ENCODE results near the gene KIF2C. TPM values are rescaled to one million over a fixed set of nuclear protein-coding genes. Genes with fewer than 3 reads are reported as not detected.

KIF2C gene
- total RNA-seq, 2 donors from 2014 or later, result 42.0 to 72.7 TPM

DNA sequence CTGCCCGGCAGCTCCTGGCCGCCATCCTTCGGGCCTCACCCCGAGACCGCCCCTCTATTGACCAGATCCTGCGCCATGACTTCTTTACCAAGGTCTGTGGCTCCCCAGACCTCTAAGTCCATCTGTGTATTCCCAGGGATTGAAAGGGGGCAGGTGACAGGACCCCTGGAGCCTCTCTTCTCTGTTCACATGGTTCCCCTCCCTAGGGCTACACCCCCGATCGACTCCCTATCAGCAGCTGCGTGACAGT, 63.4 kb downstream of the KIF2C start:
- H3K27me3 ChIP-seq (ENCODE audit: control insufficient read depth, insufficient read depth, low read length, poor library complexity, severe bottlenecking), result no peaks in the 10 kb centered on the region
- WGBS, 2 experiments (ENCODE audit: insufficient coverage in 1 of 2, insufficient read length in 1 of 2), result 93 to 98% methylated on average over 6 to 9 of the region's 9 CpGs
- H3K27ac ChIP-seq (ENCODE audit: low read depth, low read length), result peak overlapping the region; percentile 85
- no peak for DNase-seq
- peaks cover 19% of the 10 kb centered on the region for H3K4me1 ChIP-seq (ENCODE audit: control insufficient read depth, insufficient read depth, low read length)
- Mint-ChIP-seq H3K27ac (peak overlapping the region; percentile 1), H3K36me3 (ENCODE audit: low read depth) (peaks cover 9% of the 10 kb centered on the region), H3K9me3 (no peaks in the 10 kb centered on the region), H3K4me3 (no peak overlapping the region), H3K27me3 (ENCODE audit: insufficient read depth) (peaks cover 2% of the 10 kb centered on the region), H3K4me1 (peaks cover 33% of the 10 kb centered on the region)
- H3K4me3 ChIP-seq (ENCODE audit: low read length), result no peak overlapping the region
- no peaks in the 10 kb centered on the region for H3K9me3 ChIP-seq (ENCODE audit: control insufficient read depth, low read length)
- no peak overlapping the region for H3K9ac ChIP-seq (ENCODE audit: extremely low read depth, low read length, poor library complexity, severe bottlenecking)
- TF ChIP-seq, protein P1, sequence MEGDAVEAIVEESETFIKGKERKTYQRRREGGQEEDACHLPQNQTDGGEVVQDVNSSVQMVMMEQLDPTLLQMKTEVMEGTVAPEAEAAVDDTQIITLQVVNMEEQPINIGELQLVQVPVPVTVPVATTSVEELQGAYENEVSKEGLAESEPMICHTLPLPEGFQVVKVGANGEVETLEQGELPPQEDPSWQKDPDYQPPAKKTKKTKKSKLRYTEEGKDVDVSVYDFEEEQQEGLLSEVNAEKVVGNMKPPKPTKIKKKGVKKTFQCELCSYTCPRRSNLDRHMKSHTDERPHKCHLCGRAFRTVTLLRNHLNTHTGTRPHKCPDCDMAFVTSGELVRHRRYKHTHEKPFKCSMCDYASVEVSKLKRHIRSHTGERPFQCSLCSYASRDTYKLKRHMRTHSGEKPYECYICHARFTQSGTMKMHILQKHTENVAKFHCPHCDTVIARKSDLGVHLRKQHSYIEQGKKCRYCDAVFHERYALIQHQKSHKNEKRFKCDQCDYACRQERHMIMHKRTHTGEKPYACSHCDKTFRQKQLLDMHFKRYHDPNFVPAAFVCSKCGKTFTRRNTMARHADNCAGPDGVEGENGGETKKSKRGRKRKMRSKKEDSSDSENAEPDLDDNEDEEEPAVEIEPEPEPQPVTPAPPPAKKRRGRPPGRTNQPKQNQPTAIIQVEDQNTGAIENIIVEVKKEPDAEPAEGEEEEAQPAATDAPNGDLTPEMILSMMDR (conservative IDR thresholded peaks at IDR 0.05), result no peak
- H3K36me3 ChIP-seq (ENCODE audit: control insufficient read depth, insufficient read depth, low read length), result peaks cover 27% of the 10 kb centered on the region

DNA sequence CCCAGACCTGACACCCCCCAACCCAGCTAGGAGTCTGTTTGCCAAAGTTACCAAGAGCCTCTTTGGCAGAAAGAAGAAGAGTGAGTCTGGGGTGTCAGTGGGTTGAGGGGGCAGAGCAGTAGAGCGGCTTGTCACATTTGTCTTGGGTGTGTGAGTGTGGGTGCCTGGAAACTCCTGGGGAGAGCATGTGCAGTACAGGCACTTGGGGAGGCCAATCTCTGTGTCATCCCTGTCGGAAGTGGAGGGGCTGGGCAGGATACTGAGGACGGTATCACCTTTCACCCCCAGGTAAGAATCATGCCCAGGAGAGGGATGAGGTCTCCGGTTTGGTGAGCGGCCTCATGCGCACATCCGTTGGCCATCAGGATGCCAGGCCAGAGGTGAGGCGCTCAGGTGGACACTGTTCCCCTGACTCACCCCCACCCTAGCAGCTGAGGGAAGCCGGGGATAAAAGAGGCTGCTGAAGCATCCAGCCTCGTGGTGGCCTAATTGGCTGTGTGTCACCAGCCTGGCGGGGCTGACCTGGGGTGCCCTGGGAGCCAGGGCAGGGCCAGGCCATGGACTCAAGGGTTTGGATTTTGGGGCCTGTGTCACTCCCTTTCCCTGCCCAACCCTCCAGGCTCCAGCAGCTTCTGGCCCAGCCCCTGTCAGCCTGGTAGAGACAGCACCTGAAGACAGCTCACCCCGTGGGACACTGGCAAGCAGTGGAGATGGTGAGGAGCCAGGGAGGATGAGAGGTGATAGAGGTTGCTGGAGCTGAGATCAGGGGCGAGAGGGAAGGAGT, 63.9 kb downstream of the KIF2C start:
- H3K27me3 Mint-ChIP-seq (ENCODE audit: insufficient read depth), result peaks cover 2% of the 10 kb centered on the region
- H3K36me3 Mint-ChIP-seq (ENCODE audit: low read depth), result peaks cover 9% of the 10 kb centered on the region
- H3K36me3 ChIP-seq (ENCODE audit: control insufficient read depth, insufficient read depth, low read length), result peaks cover 27% of the 10 kb centered on the region
- peaks cover 24% of the 10 kb centered on the region for H3K4me1 ChIP-seq (ENCODE audit: control insufficient read depth, insufficient read depth, low read length)
- peaks cover 34% of the 10 kb centered on the region for H3K4me1 Mint-ChIP-seq
- no peaks in the 10 kb centered on the region for H3K9me3 Mint-ChIP-seq
- peak overlapping the region; percentile 1 for H3K27ac Mint-ChIP-seq
- no peak overlapping the region for H3K9ac ChIP-seq (ENCODE audit: extremely low read depth, low read length, poor library complexity, severe bottlenecking)
- no peak overlapping the region for H3K4me3 Mint-ChIP-seq
- peak; percentile 39 for DNase-seq
- WGBS, 2 experiments (ENCODE audit: insufficient coverage in 1 of 2, insufficient read length in 1 of 2), result 94 to 95% methylated on average over 6 to 13 of the region's 13 CpGs
- H3K27ac ChIP-seq (ENCODE audit: low read depth, low read length), result no peak overlapping the region
- no peaks in the 10 kb centered on the region for H3K27me3 ChIP-seq (ENCODE audit: control insufficient read depth, insufficient read depth, low read length, poor library complexity, severe bottlenecking)
- no peak overlapping the region for H3K4me3 ChIP-seq (ENCODE audit: low read length)
- no peaks in the 10 kb centered on the region for H3K9me3 ChIP-seq (ENCODE audit: control insufficient read depth, low read length)
- TF ChIP-seq, protein P1 (conservative IDR thresholded peaks at IDR 0.05), result no peak

DNA sequence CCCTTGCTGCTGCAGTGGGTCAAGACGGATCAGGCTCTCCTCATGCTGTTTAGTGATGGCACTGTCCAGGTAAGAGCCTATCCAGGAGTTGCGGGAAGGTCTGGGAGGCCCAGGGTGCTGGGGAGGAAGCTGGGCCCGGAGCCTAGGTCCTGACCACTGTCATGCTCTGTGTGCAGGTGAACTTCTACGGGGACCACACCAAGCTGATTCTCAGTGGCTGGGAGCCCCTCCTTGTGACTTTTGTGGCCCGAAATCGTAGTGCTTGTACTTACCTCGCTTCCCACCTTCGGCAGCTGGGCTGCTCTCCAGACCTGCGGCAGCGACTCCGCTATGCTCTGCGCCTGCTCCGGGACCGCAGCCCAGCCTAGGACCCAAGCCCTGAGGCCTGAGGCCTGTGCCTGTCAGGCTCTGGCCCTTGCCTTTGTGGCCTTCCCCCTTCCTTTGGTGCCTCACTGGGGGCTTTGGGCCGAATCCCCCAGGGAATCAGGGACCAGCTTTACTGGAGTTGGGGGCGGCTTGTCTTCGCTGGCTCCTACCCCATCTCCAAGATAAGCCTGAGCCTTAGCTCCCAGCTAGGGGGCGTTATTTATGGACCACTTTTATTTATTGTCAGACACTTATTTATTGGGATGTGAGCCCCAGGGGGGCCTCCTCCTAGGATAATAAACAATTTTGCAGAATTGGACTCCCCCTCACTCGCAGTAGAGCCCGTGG, 65.8 kb downstream of the KIF2C start:
- peaks cover 39% of the 10 kb centered on the region for H3K4me1 Mint-ChIP-seq
- peaks cover 9% of the 10 kb centered on the region for H3K36me3 Mint-ChIP-seq (ENCODE audit: low read depth)
- no peak overlapping the region for H3K4me3 Mint-ChIP-seq
- H3K27ac Mint-ChIP-seq, result peak overlapping the region; percentile 55
- peaks cover 36% of the 10 kb centered on the region for H3K4me1 ChIP-seq (ENCODE audit: control insufficient read depth, insufficient read depth, low read length)
- H3K27ac ChIP-seq (ENCODE audit: low read depth, low read length), result no peak overlapping the region
- peak; percentile 52 for DNase-seq
- peaks cover 27% of the 10 kb centered on the region for H3K36me3 ChIP-seq (ENCODE audit: control insufficient read depth, insufficient read depth, low read length)
- TF ChIP-seq, protein P1 (conservative IDR thresholded peaks at IDR 0.05), result peak; percentile 29
- H3K9me3 ChIP-seq (ENCODE audit: control insufficient read depth, low read length), result no peaks in the 10 kb centered on the region
- H3K4me3 ChIP-seq (ENCODE audit: low read length), result no peak overlapping the region
- 97 to 98% methylated on average over 17 to 20 of the region's 20 CpGs for WGBS, 2 experiments (ENCODE audit: insufficient coverage in 1 of 2, insufficient read length in 1 of 2)
- H3K9ac ChIP-seq (ENCODE audit: extremely low read depth, low read length, poor library complexity, severe bottlenecking), result no peak overlapping the region
- H3K27me3 ChIP-seq (ENCODE audit: control insufficient read depth, insufficient read depth, low read length, poor library complexity, severe bottlenecking), result no peaks in the 10 kb centered on the region
- peaks cover 2% of the 10 kb centered on the region for H3K27me3 Mint-ChIP-seq (ENCODE audit: insufficient read depth)
- H3K9me3 Mint-ChIP-seq, result no peaks in the 10 kb centered on the region

Measured in endodermal cell (in vitro differentiated cells).